D721Med (cell line): ENCODE measurements around the gene UQCRHL.

Experiments used
- DNase-seq: peaks from one replicate; pipeline ENCODE4 v3.0.0; 2011; ENCODE audit warnings: low spot score; ENCODE audit not compliant: insufficient read length
- FAIRE-seq: peaks from 2 replicates; lab custom pipeline; 2011; peaks lifted over from hg19 to GRCh38; lab: Jason Lieb, UNC
- TF ChIP-seq, protein P1 (sequence below): IDR thresholded peaks from 2 replicates; pipeline ENCODE4 v1.5.1; 2012; ENCODE audit warnings: mild to moderate bottlenecking, control low read depth; ENCODE audit not compliant: insufficient read depth; ENCODE audit errors: missing control alignments

Gene UQCRHL

GRCh38 chr1:15760520-15761211 lies 46.8 kb downstream of the UQCRHL start:
- TF ChIP-seq, protein P1, sequence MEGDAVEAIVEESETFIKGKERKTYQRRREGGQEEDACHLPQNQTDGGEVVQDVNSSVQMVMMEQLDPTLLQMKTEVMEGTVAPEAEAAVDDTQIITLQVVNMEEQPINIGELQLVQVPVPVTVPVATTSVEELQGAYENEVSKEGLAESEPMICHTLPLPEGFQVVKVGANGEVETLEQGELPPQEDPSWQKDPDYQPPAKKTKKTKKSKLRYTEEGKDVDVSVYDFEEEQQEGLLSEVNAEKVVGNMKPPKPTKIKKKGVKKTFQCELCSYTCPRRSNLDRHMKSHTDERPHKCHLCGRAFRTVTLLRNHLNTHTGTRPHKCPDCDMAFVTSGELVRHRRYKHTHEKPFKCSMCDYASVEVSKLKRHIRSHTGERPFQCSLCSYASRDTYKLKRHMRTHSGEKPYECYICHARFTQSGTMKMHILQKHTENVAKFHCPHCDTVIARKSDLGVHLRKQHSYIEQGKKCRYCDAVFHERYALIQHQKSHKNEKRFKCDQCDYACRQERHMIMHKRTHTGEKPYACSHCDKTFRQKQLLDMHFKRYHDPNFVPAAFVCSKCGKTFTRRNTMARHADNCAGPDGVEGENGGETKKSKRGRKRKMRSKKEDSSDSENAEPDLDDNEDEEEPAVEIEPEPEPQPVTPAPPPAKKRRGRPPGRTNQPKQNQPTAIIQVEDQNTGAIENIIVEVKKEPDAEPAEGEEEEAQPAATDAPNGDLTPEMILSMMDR, result no peak
- no peak for FAIRE-seq
- no peak for DNase-seq

DNA sequence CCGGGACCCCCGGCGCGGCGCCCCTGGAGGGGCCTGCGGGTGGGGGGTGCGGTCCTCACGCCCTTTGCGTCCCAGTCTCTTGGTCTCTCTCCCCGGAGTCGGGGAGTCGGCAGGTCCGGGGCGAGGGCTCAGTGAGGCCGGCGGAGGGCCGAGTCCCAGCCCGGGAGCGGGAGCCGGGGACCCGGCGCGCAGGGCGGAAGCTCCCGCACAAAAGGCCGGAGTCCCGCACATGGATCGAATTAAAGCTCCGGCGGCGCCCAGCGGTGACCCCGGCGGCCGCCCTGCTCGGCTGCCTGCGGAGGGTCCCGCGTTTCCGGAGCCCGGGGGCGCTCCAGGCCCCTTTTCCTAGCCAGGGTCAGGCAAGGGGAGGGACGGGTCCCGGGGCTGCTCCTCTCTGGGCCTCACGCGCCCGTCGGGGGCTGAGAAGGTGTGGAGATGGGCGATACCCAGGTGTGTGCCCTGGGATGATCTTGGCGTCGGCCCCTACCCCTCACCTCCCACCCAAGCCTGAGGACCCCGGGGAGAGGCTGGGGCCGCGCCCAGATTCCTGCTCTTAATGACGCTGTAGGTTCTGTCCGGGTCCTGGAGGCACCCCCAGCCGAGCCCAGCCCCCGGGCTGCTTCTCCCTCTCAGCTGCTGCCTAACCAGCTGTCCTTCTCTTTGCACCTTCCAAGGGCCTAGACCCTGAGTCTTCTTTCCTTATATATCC lies 48.3 kb downstream of the UQCRHL start:
- TF ChIP-seq, protein P1, result no peak
- FAIRE-seq (no peak), DNase-seq (no peak)

DNA sequence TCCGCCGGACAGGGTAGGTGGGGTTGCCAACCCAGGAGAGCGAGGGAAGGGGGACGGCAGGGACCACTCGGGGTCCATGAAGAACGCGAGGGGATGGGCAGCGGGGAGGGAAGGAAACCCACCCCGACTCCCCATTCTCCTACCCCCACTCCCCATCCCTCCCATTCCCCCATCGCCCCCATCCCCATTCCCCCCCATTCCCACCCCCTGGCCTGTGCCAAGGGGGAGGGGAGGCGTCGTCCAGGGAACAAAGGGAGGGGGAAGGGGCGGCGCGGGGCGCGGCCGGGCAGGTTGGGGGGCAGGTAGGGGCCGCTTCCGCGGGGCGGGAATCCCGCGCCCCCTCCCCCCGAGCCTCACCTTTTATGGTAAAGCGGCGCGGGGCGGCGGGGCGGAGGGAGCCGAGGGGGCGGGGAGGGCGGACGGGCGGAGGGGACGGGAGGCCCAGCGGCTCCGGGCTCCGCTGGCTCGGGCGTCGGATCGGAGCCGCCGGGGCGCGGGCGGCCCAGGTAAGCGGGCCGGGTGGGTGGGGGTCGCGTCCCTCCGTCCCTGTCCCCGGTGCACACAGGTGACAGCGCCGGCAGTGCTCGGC lies 49.0 kb downstream of the UQCRHL start, which contains the start of gene FBLIM1:
Gene FBLIM1, plus strand, starts transcription at position 453 of the 589 bp plus-strand sequence. CDS start 6,189 bp downstream, outside the sequence.
- TF ChIP-seq, protein P1, result no peak
- FAIRE-seq (no peak), DNase-seq (no peak)

DNA sequence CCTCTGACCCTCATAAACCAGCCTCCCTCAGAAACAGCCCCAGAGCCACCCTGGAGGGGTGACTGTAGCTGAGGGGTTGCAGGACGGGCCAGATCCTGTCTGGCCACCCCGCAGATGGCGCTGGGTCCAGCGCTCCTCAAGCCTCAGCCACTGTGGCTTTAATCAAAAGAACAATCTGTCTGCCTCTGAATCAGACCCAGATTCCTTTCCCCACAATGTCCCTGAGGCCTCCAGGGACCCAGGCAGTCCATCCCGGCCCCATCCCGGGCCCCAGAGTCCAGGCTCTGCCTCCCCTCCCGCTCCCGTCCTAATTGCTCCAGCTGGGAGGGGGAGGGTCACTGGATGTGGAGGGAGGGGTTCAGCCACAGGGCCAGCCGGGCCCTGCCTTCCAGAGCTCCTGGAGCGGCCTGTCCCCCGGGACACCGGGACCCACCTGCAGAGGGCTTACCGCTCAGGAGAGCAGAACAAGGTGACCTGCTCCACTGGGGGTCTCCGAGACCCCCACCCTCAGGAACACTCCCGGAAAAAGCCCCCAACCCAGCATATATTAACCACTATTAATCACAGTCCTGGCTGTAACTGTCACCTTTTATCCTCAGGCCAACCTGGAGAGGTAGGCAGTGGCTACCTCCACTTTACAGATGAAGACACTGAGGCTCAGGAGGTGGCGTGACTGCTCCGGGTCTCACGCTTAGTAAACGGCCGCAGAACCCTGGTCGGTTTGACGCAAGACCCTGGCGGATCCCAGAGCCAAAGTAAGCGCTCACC lies 49.7 kb downstream of the UQCRHL start:
- TF ChIP-seq, protein P1, result no peak
- FAIRE-seq, result no peak
- no peak for DNase-seq
